IMR-90 (cell line): Measurements from ENCODE around the gene TNPO1. TPM values are rescaled to one million over a fixed set of nuclear protein-coding genes. Genes with fewer than 3 reads are reported as not detected.

Experiments used
- ATAC-seq: fragments of 200-7000 bp; cut with Tn5 transposase; 2 replicates; pipeline ENCODE4 v1.9.1; 2020; ENCODE audit warnings: low read depth, mild to moderate bottlenecking, moderate library complexity
- BruUV-seq: library from RNA; stranded (reverse); fragments of 400-500 nt; replicated peaks from 2 replicates; lab custom pipeline; 2021; lab: Mats Ljungman, UMichigan
- CTCF ChIA-PET: fragments of 300-600 bp; formaldehyde crosslinking; extraction: SDS; loops from one replicate; lab custom pipeline; 2021; ENCODE audit warnings: antibody characterized with exemption; lab: Yijun Ruan, JAX
- POLR2A ChIA-PET: fragments of 300-600 bp; sonication (Branson Sonifier 250); formaldehyde crosslinking; loops from one replicate; lab custom pipeline; 2022; ENCODE audit warnings: antibody characterized with exemption; ENCODE audit not compliant: unreplicated experiment; lab: Charles Lee
- DNase-seq: peaks from one replicate; pipeline ENCODE4 v3.0.0; 2013
- H2AFZ ChIP-seq: replicated peaks from 2 replicates; pipeline ENCODE3; 2013; ENCODE audit warnings: low read length, mild to moderate bottlenecking; ENCODE audit not compliant: poor library complexity
- H2AK5ac ChIP-seq: 2 replicates; pipeline ENCODE4 v1.6.1; 2013; ENCODE audit warnings: low read depth, low read length, inconsistent platforms
- H2AK9ac ChIP-seq: replicated peaks from 2 replicates; pipeline ENCODE3; 2013; ENCODE audit warnings: mild to moderate bottlenecking, low read depth, low read length, moderate library complexity; ENCODE audit not compliant: poor library complexity
- H2BK120ac ChIP-seq: 2 replicates; pipeline ENCODE4 v1.6.1; 2013; ENCODE audit warnings: low read depth, low read length, inconsistent platforms
- H2BK15ac ChIP-seq: 3 replicates; pipeline ENCODE4 v1.6.1; 2013; ENCODE audit warnings: low read depth, low read length, inconsistent platforms
- H2BK20ac ChIP-seq: 2 replicates; pipeline ENCODE4 v1.6.1; 2013; ENCODE audit warnings: low read depth, mild to moderate bottlenecking, inconsistent platforms, low read length, moderate library complexity
- H2BK5ac ChIP-seq: 2 replicates; pipeline ENCODE4 v1.6.1; 2013; ENCODE audit warnings: mild to moderate bottlenecking, low read depth, low read length, inconsistent platforms; ENCODE audit not compliant: poor library complexity, severe bottlenecking
- H3K14ac ChIP-seq: replicated peaks from 2 replicates; pipeline ENCODE4 v1.6.1; 2013; ENCODE audit warnings: low read depth, low read length, inconsistent platforms
- H3K18ac ChIP-seq: 2 replicates; pipeline ENCODE4 v1.6.1; 2013; ENCODE audit warnings: low read depth, low read length, control low read depth
- H3K23ac ChIP-seq: 2 replicates; pipeline ENCODE4 v1.6.1; 2013; ENCODE audit warnings: low read depth, low read length, inconsistent platforms
- H3K27ac ChIP-seq: 2 replicates; pipeline ENCODE4 v1.5.1; 2013; ENCODE audit warnings: mild to moderate bottlenecking, control low read depth, low read length; ENCODE audit not compliant: insufficient read depth
- H3K27me3 ChIP-seq: 2 replicates; pipeline ENCODE4 v1.6.1; 2013; ENCODE audit warnings: low read length; ENCODE audit not compliant: control insufficient read depth, insufficient read depth
- H3K36me3 ChIP-seq: 2 replicates; pipeline ENCODE4 v1.6.1; 2013; ENCODE audit warnings: low read length, mixed read lengths; ENCODE audit not compliant: control insufficient read depth, insufficient read depth
- H3K4ac ChIP-seq: 2 replicates; pipeline ENCODE4 v1.6.1; 2013; ENCODE audit warnings: low read depth, low read length, inconsistent platforms
- H3K4me1 ChIP-seq: 2 replicates; pipeline ENCODE4 v1.6.1; 2013; ENCODE audit warnings: low read length, mixed read lengths; ENCODE audit not compliant: control insufficient read depth, insufficient read depth
- H3K4me2 ChIP-seq: 2 replicates; pipeline ENCODE4 v1.6.1; 2013; ENCODE audit warnings: low read depth, mild to moderate bottlenecking, control low read depth, low read length, moderate library complexity
- H3K4me3 ChIP-seq: 2 replicates; pipeline ENCODE4 v1.5.1; 2013; ENCODE audit warnings: low read depth, mild to moderate bottlenecking, control low read depth, low read length, moderate library complexity; ENCODE audit not compliant: insufficient read depth
- H3K56ac ChIP-seq: 2 replicates; pipeline ENCODE4 v1.6.1; 2013; ENCODE audit warnings: low read length, inconsistent platforms; ENCODE audit not compliant: insufficient read depth; ENCODE audit errors: extremely low read depth
- H3K79me1 ChIP-seq, 2 experiments: 2 replicates each; pipeline ENCODE4 v1.6.1; 2013; ENCODE audit warnings: low read length in 2 of 2, inconsistent platforms in 1 of 2, low read depth in 1 of 2
- H3K9ac ChIP-seq: 2 replicates; pipeline ENCODE4 v1.6.1; 2013; ENCODE audit warnings: low read depth, low read length, control low read depth
- H3K9me1 ChIP-seq: 2 replicates; pipeline ENCODE4 v1.6.1; 2013; ENCODE audit warnings: low read length, inconsistent platforms; ENCODE audit not compliant: insufficient read depth
- H3K9me3 ChIP-seq: 2 replicates; pipeline ENCODE4 v1.6.1; 2013; ENCODE audit warnings: low read length; ENCODE audit not compliant: control insufficient read depth, insufficient read depth
- H4K20me1 ChIP-seq: 2 replicates; pipeline ENCODE4 v1.6.1; 2013; ENCODE audit warnings: low read length, inconsistent platforms; ENCODE audit not compliant: insufficient read depth
- H4K5ac ChIP-seq: 2 replicates; pipeline ENCODE4 v1.6.1; 2013; ENCODE audit warnings: mild to moderate bottlenecking, low read depth, low read length, control low read depth
- H4K8ac ChIP-seq, 2 experiments: 2 replicates each; pipeline ENCODE4 v1.6.1; 2013; ENCODE audit warnings: low read depth in 2 of 2, low read length in 2 of 2, control low read depth in 1 of 2, inconsistent platforms in 1 of 2
- H4K91ac ChIP-seq: 2 replicates; pipeline ENCODE4 v1.6.1; 2013; ENCODE audit warnings: low read depth, low read length, inconsistent platforms; ENCODE audit not compliant: insufficient read depth
- CHD1 ChIP-seq: IDR thresholded peaks from 2 replicates; pipeline ENCODE4 v1.6.1; 2012; ENCODE audit warnings: low read depth, low read length, improper control_type of control experiment
- CTCF ChIP-seq: conservative IDR thresholded peaks from 2 replicates; pipeline ENCODE4 v1.5.1; 2012; ENCODE audit warnings: mild to moderate bottlenecking, low read depth, low read length, improper control_type of control experiment
- MXI1 ChIP-seq: IDR thresholded peaks from 2 replicates; pipeline ENCODE4 v1.6.1; 2012; ENCODE audit warnings: low read depth, mild to moderate bottlenecking, low read length, moderate library complexity, borderline replicate concordance
- POLR2A ChIP-seq: IDR thresholded peaks from 2 replicates; pipeline ENCODE4 v1.6.1; 2012; ENCODE audit warnings: mild to moderate bottlenecking, low read depth, low read length
- RAD21 ChIP-seq: IDR thresholded peaks from 2 replicates; pipeline ENCODE4 v1.6.1; 2012; ENCODE audit warnings: low read length, improper control_type of control experiment
- SMC3 ChIP-seq: fragments of 150-350 bp; IDR thresholded peaks from 2 replicates; pipeline ENCODE4 v1.6.1; 2016; ENCODE audit warnings: low read depth, mild to moderate bottlenecking, antibody characterized with exemption, low read length, moderate library complexity
- WGBS, 2 experiments: methylation state at CpG; one replicate each; pipeline versions ENCODE4 v1.1.5 to v1.1.7; 2013; ENCODE audit warnings: missing lambda C conversion rate in 2 of 2; ENCODE audit not compliant: insufficient read length in 1 of 2; ENCODE audit errors: extremely low coverage in 2 of 2; 5-methylcytosine and 5-hydroxymethylcytosine counted together
- dilution Hi-C: fragments of 300-500 bp; cut with HindIII; formaldehyde crosslinking; loops from one replicate; pipeline ENCODE4 v1.14.3; 2018; ENCODE audit warnings: low sequenced_read_pairs; ENCODE audit not compliant: unreplicated experiment
- in situ Hi-C: fragments of 300-500 bp; cut with MboI; formaldehyde crosslinking; loops from 3 replicates; pipeline ENCODE4 v1.14.3; 2019; ENCODE audit warnings: low sequenced_read_pairs, inconsistent platforms, mixed read lengths
- intact Hi-C: fragments of 100-400 bp; cut with micrococcal nuclease; formaldehyde crosslinking; loops from 2 replicates; pipeline ENCODE4 v1.10.0; 2022
- polyA plus RNA-seq, 3 experiments: library from polyadenylated mRNA; depleted of rRNA; stranded (reverse); fragments of >200 nt; gene quantifications; 2 replicates each; pipeline ENCODE4 v1.2.3, GENCODE V29; 2012; ENCODE audit warnings: low replicate concordance in 1 of 3
- total RNA-seq: library from RNA; depleted of rRNA; stranded (reverse); fragments of >200 nt; gene quantifications from 2 replicates; pipeline ENCODE4 v1.2.3, GENCODE V29; 2012

The TNPO1 gene
- total and polyA plus RNA-seq, 2 of the 4 experiments (the other 2 are of a cell fraction): 45.5 to 400 TPM

- no peak overlapping the region for H3K56ac ChIP-seq
Measured at GRCh38 chr5:72786676-72787075, 29.8 kb upstream of the TNPO1 start.

More at GRCh38 chr5:72786676-72787075, 29.8 kb upstream of the TNPO1 start:
- no peak for DNase-seq
- Histone ChIP-seq H2BK15ac (no peak overlapping the region), H3K36me3 (no peaks in the 10 kb centered on the region), H3K9ac (no peak overlapping the region), H3K9me1 (no peaks in the 10 kb centered on the region), H2BK5ac (no peak overlapping the region), H2AFZ (no peak overlapping the region), H3K27me3 (peaks cover 2% of the 10 kb centered on the region), H3K4ac (no peak overlapping the region), H3K4me2 (no peak overlapping the region), H3K23ac (no peak overlapping the region), H4K8ac (no peak overlapping the region), H4K5ac (no peak overlapping the region), H4K91ac (no peak overlapping the region), H2AK5ac (no peak overlapping the region), H2BK120ac (no peak overlapping the region), H4K20me1 (no peaks in the 10 kb centered on the region), H3K9me3 (no peaks in the 10 kb centered on the region), H2BK20ac (no peak overlapping the region), H3K14ac (no peak overlapping the region), H3K4me1 (peaks cover 2% of the 10 kb centered on the region; the same call in 1 of the 2 replicates), H2AK9ac (no peak overlapping the region), H3K4me3 (no peak overlapping the region), H3K18ac (no peak overlapping the region), H3K27ac (no peak overlapping the region), H3K79me1 (no peaks in the 10 kb centered on the region)
- intact Hi-C loops: no loop called here
- POLR2A ChIA-PET: no interaction called here
- in situ Hi-C loops: no loop called here
- WGBS, 2 experiments: no CpG with 5 or more reads among the region's 4 CpGs
- CTCF ChIA-PET: no interaction called here
- TF ChIP-seq RAD21: no peak
- no peak for TF ChIP-seq CTCF
- TF ChIP-seq MXI1: no peak
- no peak for TF ChIP-seq CHD1
- no peak for TF ChIP-seq POLR2A
- TF ChIP-seq SMC3: no peak
- dilution Hi-C loops: no loop called here
- no TSS peak for BruUV-seq
- no peak for ATAC-seq
